ENCODE results near the gene OGDH. TPM values are rescaled to one million over a fixed set of nuclear protein-coding genes. Genes with fewer than 3 reads are reported as not detected.

Gene OGDH
- total and polyA plus RNA-seq, 4 donors: 27.0 to 95.3 (median 56.6) TPM

DNA sequence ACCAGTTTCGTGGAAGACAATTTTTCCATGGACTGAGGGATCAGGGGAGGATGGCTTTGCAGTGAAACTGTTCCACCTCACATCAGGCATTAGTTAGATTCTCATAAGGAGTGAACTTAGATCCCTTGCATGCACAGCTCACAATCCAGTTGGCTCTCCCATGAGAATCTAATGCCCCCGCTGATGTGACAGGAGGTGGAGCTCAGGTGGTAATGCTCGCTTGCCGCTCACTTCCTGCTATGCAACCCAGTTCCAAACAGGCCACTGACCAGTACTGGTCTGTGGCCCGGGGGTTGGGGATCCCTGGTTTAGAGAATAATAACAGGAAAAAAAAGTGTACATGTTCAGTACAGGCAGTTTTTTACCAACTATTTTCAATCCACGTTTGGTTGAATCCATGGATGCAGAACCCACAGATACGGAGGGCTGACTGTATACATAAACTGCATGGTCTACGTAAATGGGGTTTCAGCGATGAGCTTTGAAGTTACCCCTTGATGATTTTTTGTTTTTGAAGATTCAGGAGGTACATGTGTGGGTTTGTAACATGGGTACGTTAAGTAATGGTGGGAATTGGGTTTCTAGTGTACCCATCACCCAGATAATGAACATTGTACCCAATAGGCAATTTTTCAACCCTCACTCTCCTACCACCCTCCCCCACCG lies 24.5 kb downstream of the OGDH start:
- Histone ChIP-seq H3K27me3 (ENCODE audit: control insufficient read depth in 1 of 2, insufficient read depth in 2 of 2, low read length in 1 of 2) (no peaks in the 10 kb centered on the region), H3K4me1 (ENCODE audit: control insufficient read depth in 1 of 2, insufficient read depth in 2 of 2, low read length in 2 of 2) (peaks cover 0 to 2% of the 10 kb centered on the region in 2 donors), H3K4me3 (ENCODE audit: low read length in 2 of 2) (no peak overlapping the region), H3K36me3 (ENCODE audit: control insufficient read depth in 1 of 2, insufficient read depth in 2 of 2, low read length in 1 of 2) (no peaks in the 10 kb centered on the region), H3K27ac (ENCODE audit: low read depth in 1 of 2, low read length in 2 of 2) (no peak overlapping the region), H3K9me3 (ENCODE audit: control insufficient read depth, low read length) (no peaks in the 10 kb centered on the region)
- WGBS, 2 donors: 79 to 81% methylated on average over 11 of the region's 11 CpGs
- intact Hi-C loops (cut with DNase I): loop anchor here in 1 of 2 donors (10.0 kb wide), 1 partner anchor 114 kb away; the partner anchor contains the start of gene ZMIZ2
- ATAC-seq (ENCODE audit: low FRiP score): no peak
- DNase-seq: no peak

DNA sequence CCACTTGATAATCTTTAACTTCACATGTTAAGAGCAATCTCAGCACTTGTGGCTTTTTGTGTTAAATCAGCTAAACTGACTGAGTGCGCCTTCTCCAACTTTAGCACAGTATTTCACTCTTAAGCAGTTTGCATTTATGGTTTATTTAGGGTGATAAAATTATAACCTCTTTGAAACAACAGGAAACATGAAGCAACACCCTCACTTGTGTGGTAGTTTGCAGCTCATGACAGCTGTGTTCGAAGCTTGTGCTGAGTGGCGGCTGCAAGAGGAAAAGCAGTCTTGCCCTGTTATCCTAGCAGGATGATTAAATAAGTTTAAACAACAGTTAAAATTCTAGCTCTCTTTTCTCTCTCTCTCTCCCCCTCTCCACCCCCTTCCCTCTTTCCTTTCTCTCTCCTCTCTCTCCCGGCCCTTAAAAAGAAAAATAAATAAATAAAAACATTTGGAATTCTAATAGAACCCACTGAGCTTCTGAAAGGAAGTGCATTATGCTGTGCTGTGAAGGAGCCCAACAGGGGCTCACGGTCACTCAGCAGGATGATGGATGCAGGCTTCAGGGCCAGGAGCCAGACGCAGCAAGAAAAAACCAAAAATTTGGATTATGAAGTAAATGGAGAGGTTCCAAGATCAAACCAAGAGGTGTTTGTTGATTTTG lies 25.2 kb downstream of the OGDH start:
- ATAC-seq (ENCODE audit: low FRiP score) (no peak), DNase-seq (no peak)
- H3K36me3 ChIP-seq (ENCODE audit: control insufficient read depth in 1 of 2, insufficient read depth in 2 of 2, low read length in 1 of 2): no peaks in the 10 kb centered on the region
- H3K9me3 ChIP-seq (ENCODE audit: control insufficient read depth, low read length): no peaks in the 10 kb centered on the region
- H3K4me3 ChIP-seq (ENCODE audit: low read length in 2 of 2): no peak overlapping the region
- H3K27ac ChIP-seq (ENCODE audit: low read depth in 1 of 2, low read length in 2 of 2): peak overlapping the region in 1 of 2 donors; percentile 13
- intact Hi-C loops (cut with DNase I): loop anchor here in 1 of 2 donors (10.0 kb wide), 1 partner anchor 113 kb away; the partner anchor contains the start of gene ZMIZ2
- H3K27me3 ChIP-seq (ENCODE audit: control insufficient read depth in 1 of 2, insufficient read depth in 2 of 2, low read length in 1 of 2): no peaks in the 10 kb centered on the region
- 24% methylated on average over 6 of the region's 6 CpGs for WGBS, 2 donors
- H3K4me1 ChIP-seq (ENCODE audit: control insufficient read depth in 1 of 2, insufficient read depth in 2 of 2, low read length in 2 of 2): peaks cover 0 to 2% of the 10 kb centered on the region in 2 donors

DNA sequence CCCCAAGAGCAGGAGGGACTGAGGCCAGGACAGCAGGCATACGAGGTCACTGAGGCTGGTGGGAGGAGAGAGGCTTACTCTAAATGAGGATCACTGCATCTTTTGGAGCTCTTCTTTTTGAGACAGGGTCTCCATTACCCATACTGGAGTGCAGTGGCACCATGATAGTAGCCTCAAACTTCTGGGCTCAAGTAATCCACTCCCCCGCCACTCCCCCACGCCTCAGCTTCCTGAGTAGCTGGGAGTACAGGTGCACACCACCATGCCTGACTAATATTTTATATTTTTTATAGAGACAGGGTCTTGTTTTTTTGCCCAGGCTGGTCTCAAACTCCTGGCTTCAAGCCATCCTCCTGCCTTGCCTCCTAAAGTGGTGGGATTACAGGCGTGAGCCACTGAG lies 25.8 kb downstream of the OGDH start:
- DNase-seq (no peak), ATAC-seq (ENCODE audit: low FRiP score) (no peak)
- Histone ChIP-seq H3K36me3 (ENCODE audit: control insufficient read depth in 1 of 2, insufficient read depth in 2 of 2, low read length in 1 of 2) (no peaks in the 10 kb centered on the region), H3K4me1 (ENCODE audit: control insufficient read depth in 1 of 2, insufficient read depth in 2 of 2, low read length in 2 of 2) (peaks cover 0 to 2% of the 10 kb centered on the region in 2 donors), H3K4me3 (ENCODE audit: low read length in 2 of 2) (no peak overlapping the region), H3K27me3 (ENCODE audit: control insufficient read depth in 1 of 2, insufficient read depth in 2 of 2, low read length in 1 of 2) (no peaks in the 10 kb centered on the region), H3K9me3 (ENCODE audit: control insufficient read depth, low read length) (no peaks in the 10 kb centered on the region), H3K27ac (ENCODE audit: low read depth in 1 of 2, low read length in 2 of 2) (peak overlapping the region in 1 of 2 donors; percentile 13)
- intact Hi-C loops (cut with DNase I): loop anchor here in 1 of 2 donors (10.0 kb wide), 1 partner anchor 113 kb away; the partner anchor contains the start of gene ZMIZ2
- 75 to 79% methylated on average over 4 of the region's 4 CpGs for WGBS, 2 donors

DNA sequence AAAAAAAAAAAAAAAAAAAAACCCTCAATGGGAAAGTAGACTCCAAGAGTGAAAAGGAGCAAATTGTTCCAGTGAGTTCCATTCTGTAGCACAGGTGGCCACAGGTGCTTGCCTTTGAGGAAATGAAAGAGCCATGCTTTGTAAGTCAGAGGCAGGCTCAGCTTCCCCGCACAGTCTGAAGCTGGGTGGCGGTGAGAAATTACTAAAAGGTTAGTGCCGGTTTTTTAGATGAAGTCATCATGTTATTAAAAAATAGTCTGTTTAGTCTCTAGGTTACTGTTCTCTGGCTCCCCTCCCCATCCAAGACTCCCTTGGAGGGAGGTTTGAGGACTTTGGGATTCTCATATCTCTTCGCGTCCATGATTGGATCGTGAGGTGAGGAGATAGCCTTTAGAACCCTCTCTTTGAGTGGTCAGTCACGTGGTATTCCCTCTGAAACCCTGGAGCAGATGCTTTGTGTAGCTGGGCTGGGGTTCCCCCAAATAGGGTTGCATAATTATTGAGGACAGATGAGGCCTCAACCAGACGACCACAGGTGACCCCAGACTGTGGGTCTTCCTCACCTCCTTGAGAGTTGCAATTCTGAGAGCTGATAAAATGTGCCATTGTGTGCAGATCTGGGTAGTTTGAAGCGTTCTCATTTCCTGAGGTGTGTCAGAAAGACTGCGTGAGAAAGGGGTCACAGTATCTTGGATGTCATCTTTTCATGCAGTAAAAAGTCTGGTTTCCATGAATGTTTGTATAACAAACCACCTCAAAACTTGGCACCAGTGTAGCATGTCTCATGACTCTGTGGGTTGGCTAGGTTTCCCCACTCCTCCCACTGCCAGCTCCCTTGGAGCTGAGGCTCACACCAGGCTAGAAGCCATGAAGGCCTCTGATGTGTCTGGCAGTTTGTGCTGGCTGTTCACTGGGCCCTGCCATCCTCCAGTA lies 27.1 kb downstream of the OGDH start:
- ATAC-seq (ENCODE audit: low FRiP score): peak; percentile 75
- intact Hi-C loops (cut with DNase I): loop anchor here in 1 of 2 donors (10.0 kb wide), 1 partner anchor 111 kb away; the partner anchor contains the start of gene ZMIZ2
- DNase-seq: peak; percentile 84 to 85

DNA sequence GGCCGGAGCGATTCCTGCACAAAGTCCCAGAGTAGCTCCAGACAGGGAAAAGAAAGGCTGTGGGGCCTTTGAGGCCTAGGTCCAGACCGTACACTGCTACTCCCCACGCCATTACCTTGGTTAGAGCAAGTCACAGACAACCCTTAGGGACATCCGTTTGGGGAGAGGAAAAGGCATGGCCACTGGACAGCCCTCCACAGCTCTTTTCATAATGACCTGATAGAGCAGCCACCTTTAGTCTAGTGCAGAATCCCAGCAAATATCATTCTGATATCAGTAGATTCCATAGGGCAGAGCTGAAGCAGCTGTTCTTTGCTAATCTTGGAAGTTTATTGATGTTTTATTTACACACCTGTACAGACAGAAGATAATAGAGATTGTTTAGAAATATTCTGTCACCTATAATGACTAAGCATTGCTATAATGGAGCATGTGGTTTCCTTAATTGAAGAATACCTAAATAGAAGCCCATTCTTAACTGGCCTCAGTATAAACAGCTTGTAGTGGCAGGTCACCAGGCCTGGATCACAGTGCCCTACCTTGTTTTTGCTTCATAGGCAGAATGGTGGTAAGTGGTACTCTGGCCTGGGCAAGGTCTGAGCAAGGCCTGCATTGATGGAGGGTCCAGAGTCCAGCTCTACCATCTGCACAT lies 27.9 kb downstream of the OGDH start:
- no peak for ATAC-seq (ENCODE audit: low FRiP score)
- DNase-seq: no peak
- intact Hi-C loops (cut with DNase I): loop anchor here in 1 of 2 donors (10.0 kb wide), 1 partner anchor 110 kb away; the partner anchor contains the start of gene ZMIZ2

More for the DNA sequence above, 27.1 kb downstream of the OGDH start:
- no peaks in the 10 kb centered on the region for H3K36me3 ChIP-seq (ENCODE audit: control insufficient read depth in 1 of 2, insufficient read depth in 2 of 2, low read length in 1 of 2)
- H3K4me3 ChIP-seq (ENCODE audit: low read length in 2 of 2): no peak overlapping the region
- 26 to 28% methylated on average over 10 of the region's 10 CpGs for WGBS, 2 donors
- H3K4me1 ChIP-seq (ENCODE audit: control insufficient read depth in 1 of 2, insufficient read depth in 2 of 2, low read length in 2 of 2): peaks cover 0 to 2% of the 10 kb centered on the region in 2 donors
- no peaks in the 10 kb centered on the region for H3K9me3 ChIP-seq (ENCODE audit: control insufficient read depth, low read length)
- H3K27ac ChIP-seq (ENCODE audit: low read depth in 1 of 2, low read length in 2 of 2): peak overlapping the region; percentile 87 to 91
- no peaks in the 10 kb centered on the region for H3K27me3 ChIP-seq (ENCODE audit: control insufficient read depth in 1 of 2, insufficient read depth in 2 of 2, low read length in 1 of 2)

DNA sequence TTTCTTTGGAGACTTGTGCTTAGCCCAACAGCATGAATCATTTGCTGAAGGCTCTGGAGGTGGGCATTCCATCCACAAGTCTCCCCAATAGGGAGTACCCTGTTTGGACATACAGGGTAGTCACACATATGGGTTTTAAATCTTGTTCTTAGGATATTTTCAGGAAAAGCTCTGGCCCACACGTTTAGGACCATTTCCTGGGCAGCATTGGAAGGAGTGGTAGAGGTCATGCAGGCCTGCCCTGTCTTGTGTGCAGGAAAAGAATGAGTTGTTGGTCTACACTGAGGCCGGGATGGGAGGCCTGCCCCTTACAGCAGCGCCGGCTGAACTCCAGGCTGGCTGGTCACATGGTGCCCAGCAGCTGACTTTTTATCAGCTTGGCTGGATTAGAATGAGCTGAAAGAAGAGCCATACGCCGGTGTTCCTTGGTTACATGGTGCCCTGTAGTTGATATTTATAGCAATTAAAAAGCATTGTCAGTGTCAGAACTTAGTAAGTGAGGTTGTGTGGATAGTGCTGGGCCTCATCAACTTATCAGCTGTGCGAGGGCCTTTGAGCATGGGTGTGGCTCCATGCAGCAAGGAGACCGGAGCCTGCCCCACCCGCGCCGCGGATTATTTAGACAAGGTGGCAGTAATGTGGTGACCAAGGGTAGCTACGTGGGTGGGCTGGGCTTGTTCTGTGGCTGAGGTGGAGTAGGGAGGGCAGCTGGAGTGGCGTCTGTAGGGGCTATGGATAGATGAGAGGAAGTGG lies 28.6 kb downstream of the OGDH start:
- H3K27ac ChIP-seq (ENCODE audit: low read depth in 1 of 2, low read length in 2 of 2): peak overlapping the region in 1 of 2 donors; percentile 85

More for the DNA sequence above, 27.9 kb downstream of the OGDH start:
- no peak overlapping the region for H3K4me3 ChIP-seq (ENCODE audit: low read length in 2 of 2)
- no peaks in the 10 kb centered on the region for H3K36me3 ChIP-seq (ENCODE audit: control insufficient read depth in 1 of 2, insufficient read depth in 2 of 2, low read length in 1 of 2)
- 18 to 22% methylated on average over 5 of the region's 5 CpGs for WGBS, 2 donors
- H3K27me3 ChIP-seq (ENCODE audit: control insufficient read depth in 1 of 2, insufficient read depth in 2 of 2, low read length in 1 of 2): no peaks in the 10 kb centered on the region
- no peaks in the 10 kb centered on the region for H3K9me3 ChIP-seq (ENCODE audit: control insufficient read depth, low read length)
- H3K27ac ChIP-seq (ENCODE audit: low read depth in 1 of 2, low read length in 2 of 2): peak overlapping the region; percentile 85 to 91
- H3K4me1 ChIP-seq (ENCODE audit: control insufficient read depth in 1 of 2, insufficient read depth in 2 of 2, low read length in 2 of 2): peaks cover 0 to 5% of the 10 kb centered on the region in 2 donors

DNA sequence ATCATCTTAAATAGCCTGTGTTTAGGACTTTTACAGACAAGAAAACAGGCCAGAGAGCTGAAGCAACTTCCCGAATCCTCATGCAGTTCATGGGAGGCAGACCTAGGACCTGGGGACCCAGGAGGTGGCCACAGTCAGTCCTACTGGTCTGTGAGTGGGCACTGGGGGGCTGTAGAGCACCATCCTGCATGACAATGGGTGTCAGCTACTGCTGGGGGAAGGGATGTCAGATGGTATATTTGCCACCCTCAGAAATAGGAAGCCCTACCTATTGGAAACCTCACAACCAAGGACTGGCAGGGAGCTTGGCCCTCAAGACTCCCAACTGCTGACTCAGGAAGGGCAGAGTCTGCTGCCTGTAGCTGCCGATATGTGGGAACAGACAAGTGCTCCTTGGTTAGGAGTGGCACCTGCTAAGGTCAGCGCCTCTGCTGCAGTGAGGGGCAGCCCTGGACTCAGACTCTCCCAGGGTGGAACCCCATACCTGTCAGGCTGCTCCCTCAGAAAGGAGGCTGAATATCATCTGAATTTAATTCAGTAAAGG lies 29.7 kb downstream of the OGDH start:
- Histone ChIP-seq H3K27me3 (ENCODE audit: control insufficient read depth in 1 of 2, insufficient read depth in 2 of 2, low read length in 1 of 2) (no peaks in the 10 kb centered on the region), H3K9me3 (ENCODE audit: control insufficient read depth, low read length) (no peaks in the 10 kb centered on the region), H3K4me3 (ENCODE audit: low read length in 2 of 2) (no peak overlapping the region), H3K4me1 (ENCODE audit: control insufficient read depth in 1 of 2, insufficient read depth in 2 of 2, low read length in 2 of 2) (peaks cover 5% of the 10 kb centered on the region in 2 donors), H3K27ac (ENCODE audit: low read depth in 1 of 2, low read length in 2 of 2) (no peak overlapping the region), H3K36me3 (ENCODE audit: control insufficient read depth in 1 of 2, insufficient read depth in 2 of 2, low read length in 1 of 2) (no peaks in the 10 kb centered on the region)
- intact Hi-C loops (cut with DNase I): loop anchor here in 1 of 2 donors (10.0 kb wide), 1 partner anchor 109 kb away; the partner anchor contains the start of gene ZMIZ2
- 93 to 97% methylated on average over 3 of the region's 3 CpGs for WGBS, 2 donors
- DNase-seq (no peak), ATAC-seq (ENCODE audit: low FRiP score) (no peak)

More for the DNA sequence above, 28.6 kb downstream of the OGDH start:
- peaks cover 5% of the 10 kb centered on the region in 2 donors for H3K4me1 ChIP-seq (ENCODE audit: control insufficient read depth in 1 of 2, insufficient read depth in 2 of 2, low read length in 2 of 2)
- no peaks in the 10 kb centered on the region for H3K27me3 ChIP-seq (ENCODE audit: control insufficient read depth in 1 of 2, insufficient read depth in 2 of 2, low read length in 1 of 2)
- ATAC-seq (ENCODE audit: low FRiP score) (no peak), DNase-seq (no peak)
- WGBS, 2 donors: 64 to 71% methylated on average over 14 of the region's 14 CpGs
- H3K4me3 ChIP-seq (ENCODE audit: low read length in 2 of 2): no peak overlapping the region
- no peaks in the 10 kb centered on the region for H3K9me3 ChIP-seq (ENCODE audit: control insufficient read depth, low read length)
- no peaks in the 10 kb centered on the region for H3K36me3 ChIP-seq (ENCODE audit: control insufficient read depth in 1 of 2, insufficient read depth in 2 of 2, low read length in 1 of 2)
- intact Hi-C loops (cut with DNase I): loop anchor here in 1 of 2 donors (10.0 kb wide), 1 partner anchor 110 kb away; the partner anchor contains the start of gene ZMIZ2
